ENCODE measurements around the gene OR6K6. TPM values are rescaled to one million over a fixed set of nuclear protein-coding genes. Genes with fewer than 3 reads are reported as not detected.

Gene OR6K6
- total and polyA plus RNA-seq, 2 experiments from 2014 or later = not detected

DNA sequence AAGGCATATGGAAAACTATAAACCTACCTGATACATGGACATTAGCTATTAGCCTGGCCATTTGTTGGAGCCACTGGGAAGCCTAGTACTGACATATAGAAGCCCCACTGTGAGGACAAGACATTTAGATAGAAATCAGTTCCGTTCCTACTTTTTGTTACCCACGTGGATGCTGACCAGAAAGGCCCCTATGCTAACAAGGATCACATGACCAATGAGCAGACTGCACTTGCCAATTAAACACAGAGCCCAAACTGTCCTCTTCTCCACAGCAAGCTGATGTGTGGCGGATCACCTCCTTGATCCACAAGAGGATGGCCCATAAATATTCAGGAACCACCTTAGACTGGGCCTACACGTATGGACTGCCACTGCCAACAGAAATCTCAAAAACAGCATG lies 22.8 kb upstream of the OR6K6 start:
- no peaks in the 10 kb centered on the region for H3K4me1 ChIP-seq (ENCODE audit: low read depth)
- no peak overlapping the region for H3K4me3 ChIP-seq
- no peak for DNase-seq (ENCODE audit: low read depth in 1 of 2, low spot score in 1 of 2)
- TF ChIP-seq, protein P1, sequence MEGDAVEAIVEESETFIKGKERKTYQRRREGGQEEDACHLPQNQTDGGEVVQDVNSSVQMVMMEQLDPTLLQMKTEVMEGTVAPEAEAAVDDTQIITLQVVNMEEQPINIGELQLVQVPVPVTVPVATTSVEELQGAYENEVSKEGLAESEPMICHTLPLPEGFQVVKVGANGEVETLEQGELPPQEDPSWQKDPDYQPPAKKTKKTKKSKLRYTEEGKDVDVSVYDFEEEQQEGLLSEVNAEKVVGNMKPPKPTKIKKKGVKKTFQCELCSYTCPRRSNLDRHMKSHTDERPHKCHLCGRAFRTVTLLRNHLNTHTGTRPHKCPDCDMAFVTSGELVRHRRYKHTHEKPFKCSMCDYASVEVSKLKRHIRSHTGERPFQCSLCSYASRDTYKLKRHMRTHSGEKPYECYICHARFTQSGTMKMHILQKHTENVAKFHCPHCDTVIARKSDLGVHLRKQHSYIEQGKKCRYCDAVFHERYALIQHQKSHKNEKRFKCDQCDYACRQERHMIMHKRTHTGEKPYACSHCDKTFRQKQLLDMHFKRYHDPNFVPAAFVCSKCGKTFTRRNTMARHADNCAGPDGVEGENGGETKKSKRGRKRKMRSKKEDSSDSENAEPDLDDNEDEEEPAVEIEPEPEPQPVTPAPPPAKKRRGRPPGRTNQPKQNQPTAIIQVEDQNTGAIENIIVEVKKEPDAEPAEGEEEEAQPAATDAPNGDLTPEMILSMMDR (IDR thresholded peaks at IDR 0.05; ENCODE audit: low read depth, low read length) = no peak
- H3K27me3 ChIP-seq = no peaks in the 10 kb centered on the region
- H3K27ac ChIP-seq = no peak overlapping the region
- no peaks in the 10 kb centered on the region for H3K9me3 ChIP-seq (ENCODE audit: low read depth)
- H3K36me3 ChIP-seq = no peaks in the 10 kb centered on the region

DNA sequence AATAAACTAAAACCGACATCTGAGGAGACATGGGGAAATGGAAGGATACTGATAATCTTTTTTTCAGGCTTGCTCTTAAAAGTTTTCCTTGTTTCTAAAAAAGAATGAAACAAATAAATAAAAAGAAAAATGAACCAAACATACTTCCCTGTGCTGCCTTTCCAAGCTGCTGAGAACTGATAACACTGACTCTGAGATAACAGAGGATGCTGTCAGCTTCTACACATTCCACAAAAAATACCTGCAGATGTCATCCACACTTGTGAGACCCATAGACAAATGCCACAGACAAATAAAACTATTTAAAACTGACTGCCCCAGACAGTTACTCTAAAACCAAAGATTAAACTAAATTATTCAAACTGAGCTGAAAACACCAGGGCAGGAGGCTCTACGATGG lies 22.0 kb upstream of the OR6K6 start:
- Histone ChIP-seq H3K36me3 (no peaks in the 10 kb centered on the region), H3K4me3 (no peak overlapping the region), H3K27me3 (no peaks in the 10 kb centered on the region), H3K9me3 (ENCODE audit: low read depth) (no peaks in the 10 kb centered on the region), H3K27ac (no peak overlapping the region), H3K4me1 (ENCODE audit: low read depth) (no peaks in the 10 kb centered on the region)
- no peak for DNase-seq (ENCODE audit: low read depth in 1 of 2, low spot score in 1 of 2)
- TF ChIP-seq, protein P1 (IDR thresholded peaks at IDR 0.05; ENCODE audit: low read depth, low read length) = no peak

DNA sequence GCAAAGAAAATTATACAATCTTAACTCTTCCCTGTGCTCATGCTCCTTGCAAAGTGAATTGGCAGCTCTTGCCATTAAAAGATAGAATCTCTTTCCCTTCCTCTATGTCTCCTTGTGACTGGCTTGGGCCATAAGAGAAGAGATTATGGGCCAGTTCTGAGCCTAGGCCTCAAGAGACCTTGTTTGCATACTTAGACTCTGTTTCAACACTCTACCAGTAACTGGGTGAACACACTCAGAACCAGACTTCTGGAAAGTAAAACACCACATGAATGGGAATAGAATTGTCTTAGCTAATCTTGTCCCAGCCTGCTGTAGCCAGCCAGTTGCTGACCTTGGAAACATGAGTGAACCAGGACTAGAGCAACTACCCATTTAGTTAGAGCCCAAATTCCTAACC lies 18.7 kb upstream of the OR6K6 start:
- H3K36me3 ChIP-seq = no peaks in the 10 kb centered on the region
- TF ChIP-seq, protein P1 (IDR thresholded peaks at IDR 0.05; ENCODE audit: low read depth, low read length) = no peak
- H3K9me3 ChIP-seq (ENCODE audit: low read depth) = no peaks in the 10 kb centered on the region

DNA sequence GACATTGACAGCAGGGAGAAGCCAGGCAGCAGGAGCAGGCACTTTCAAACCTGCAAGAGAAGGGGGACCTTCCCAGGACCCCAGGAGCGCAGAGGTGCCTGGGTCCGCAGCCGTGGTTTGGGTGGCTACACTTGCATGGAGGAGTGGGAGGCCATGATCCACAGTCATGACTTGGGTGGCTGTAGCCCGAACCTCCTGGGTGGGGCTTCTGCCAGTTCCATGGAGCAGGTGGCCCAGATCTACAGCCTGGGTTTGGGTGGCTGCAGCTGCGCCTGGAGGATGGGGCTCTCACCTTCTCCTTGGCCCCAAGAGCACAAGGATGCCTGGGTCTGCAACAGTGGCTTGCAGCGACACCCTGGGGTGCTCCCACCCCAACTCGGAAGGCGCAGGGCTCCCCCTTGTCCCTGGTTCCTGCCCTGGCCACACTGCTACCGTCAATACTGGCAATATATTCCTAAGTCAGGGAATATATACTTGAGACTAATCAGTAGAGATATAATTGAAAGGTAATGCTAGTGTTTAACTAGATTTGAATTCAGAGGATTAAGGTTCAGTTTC lies 2.3 kb upstream of the OR6K6 start:
- Histone ChIP-seq H3K4me3 (no peak overlapping the region), H3K9me3 (ENCODE audit: low read depth) (no peaks in the 10 kb centered on the region), H3K27me3 (peaks cover 5% of the 10 kb centered on the region), H3K27ac (no peak overlapping the region), H3K36me3 (no peaks in the 10 kb centered on the region), H3K4me1 (ENCODE audit: low read depth) (no peaks in the 10 kb centered on the region)
- TF ChIP-seq, protein P1 (IDR thresholded peaks at IDR 0.05; ENCODE audit: low read depth, low read length) = no peak
- no peak for DNase-seq (ENCODE audit: low read depth in 1 of 2, low spot score in 1 of 2)

More for the DNA sequence above, 18.7 kb upstream of the OR6K6 start:
- Histone ChIP-seq H3K4me3 (no peak overlapping the region), H3K27me3 (no peaks in the 10 kb centered on the region), H3K27ac (no peak overlapping the region), H3K4me1 (ENCODE audit: low read depth) (no peaks in the 10 kb centered on the region)
- DNase-seq (ENCODE audit: low read depth in 1 of 2, low spot score in 1 of 2) = no peak

DNA sequence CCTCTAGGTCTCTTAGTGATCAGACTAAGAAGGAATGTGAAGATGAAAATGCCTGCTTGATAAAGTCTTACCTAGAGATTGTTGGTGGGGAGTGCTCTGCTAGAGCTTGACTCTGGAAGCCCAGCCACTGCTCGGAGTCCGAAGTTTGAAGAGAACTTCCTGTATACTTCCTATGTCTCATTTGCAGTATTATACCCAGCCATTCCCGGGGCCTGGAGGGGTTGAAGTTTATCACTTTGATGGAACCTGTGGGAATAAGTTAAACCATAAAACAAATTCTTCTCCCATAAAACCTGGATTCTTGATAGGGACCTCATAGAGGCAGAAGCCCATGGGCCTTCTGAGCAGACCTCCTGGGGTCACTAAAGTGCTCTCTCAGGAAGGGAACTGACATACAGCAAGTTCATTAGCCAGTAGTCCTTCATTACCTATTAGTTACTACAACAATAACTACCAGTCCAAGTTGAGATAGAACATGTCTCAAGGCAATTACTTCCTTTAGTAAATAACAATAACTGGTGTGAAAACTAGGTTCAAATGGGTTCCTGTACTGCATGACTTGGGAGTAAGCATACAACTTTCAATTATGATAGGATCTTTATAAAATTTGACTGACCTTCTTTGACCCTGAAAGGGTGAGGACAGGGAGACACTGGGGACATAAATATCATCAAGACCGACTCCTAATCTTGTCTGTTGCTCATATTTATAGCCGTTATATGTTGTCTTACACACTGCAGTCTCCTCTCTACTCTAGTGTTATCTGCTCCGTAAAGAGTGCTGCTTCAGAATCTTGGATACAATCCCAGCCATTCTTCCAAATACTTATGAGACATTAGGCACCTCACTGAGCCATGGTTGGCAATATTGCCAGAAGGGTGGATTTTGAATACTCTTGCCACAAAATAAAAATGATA lies 17.7 kb downstream of the OR6K6 start, which contains the start of gene OR6N1:
OR6N1 (minus strand) TSS at position 246 of the 917 bp plus-strand sequence. CDS start 5,513 bp downstream, outside the sequence.
- no peaks in the 10 kb centered on the region for H3K36me3 ChIP-seq
- H3K4me1 ChIP-seq (ENCODE audit: low read depth) = peaks cover 3% of the 10 kb centered on the region
- no peak within 1 kb of the TSS for H3K27ac ChIP-seq
- TF ChIP-seq, protein P1 (IDR thresholded peaks at IDR 0.05; ENCODE audit: low read depth, low read length) = no peak
- peak in 1 of 2 donors; percentile 6 for DNase-seq (ENCODE audit: low read depth in 1 of 2, low spot score in 1 of 2)
- no peaks in the 10 kb centered on the region for H3K9me3 ChIP-seq (ENCODE audit: low read depth)
- no peak within 1 kb of the TSS for H3K4me3 ChIP-seq
- H3K27me3 ChIP-seq = no peaks in the 10 kb centered on the region
